Fibroblast of skin of left biceps (primary cell): ENCODE data around the gene PHLDB1.
"Not testable (repeated sequence)": the region's sequence is repeated elsewhere in the genome, so short reads cannot be mapped to it uniquely, and the experiment has no call there.

Experiments used
- DNase-seq, 2 experiments: peaks; one replicate each; pipeline ENCODE4 v3.0.0-alpha.2; 2013; ENCODE audit warnings: low read depth in 2 of 2

The PHLDB1 gene

GRCh38 chr11:118684187-118684586 lies 76.8 kb downstream of the PHLDB1 start:
- DNase-seq = no peak

- no peak for DNase-seq
Measured at GRCh38 chr11:118687906-118688305, 80.5 kb downstream of the PHLDB1 start.

GRCh38 chr11:118688339-118688738 lies 80.9 kb downstream of the PHLDB1 start:
- not testable (repeated sequence) for DNase-seq

GRCh38 chr11:118688851-118689502 lies 81.6 kb downstream of the PHLDB1 start:
- DNase-seq = no peak

GRCh38 chr11:118689503-118689851 lies 82.1 kb downstream of the PHLDB1 start:
- DNase-seq = no peak

DNA sequence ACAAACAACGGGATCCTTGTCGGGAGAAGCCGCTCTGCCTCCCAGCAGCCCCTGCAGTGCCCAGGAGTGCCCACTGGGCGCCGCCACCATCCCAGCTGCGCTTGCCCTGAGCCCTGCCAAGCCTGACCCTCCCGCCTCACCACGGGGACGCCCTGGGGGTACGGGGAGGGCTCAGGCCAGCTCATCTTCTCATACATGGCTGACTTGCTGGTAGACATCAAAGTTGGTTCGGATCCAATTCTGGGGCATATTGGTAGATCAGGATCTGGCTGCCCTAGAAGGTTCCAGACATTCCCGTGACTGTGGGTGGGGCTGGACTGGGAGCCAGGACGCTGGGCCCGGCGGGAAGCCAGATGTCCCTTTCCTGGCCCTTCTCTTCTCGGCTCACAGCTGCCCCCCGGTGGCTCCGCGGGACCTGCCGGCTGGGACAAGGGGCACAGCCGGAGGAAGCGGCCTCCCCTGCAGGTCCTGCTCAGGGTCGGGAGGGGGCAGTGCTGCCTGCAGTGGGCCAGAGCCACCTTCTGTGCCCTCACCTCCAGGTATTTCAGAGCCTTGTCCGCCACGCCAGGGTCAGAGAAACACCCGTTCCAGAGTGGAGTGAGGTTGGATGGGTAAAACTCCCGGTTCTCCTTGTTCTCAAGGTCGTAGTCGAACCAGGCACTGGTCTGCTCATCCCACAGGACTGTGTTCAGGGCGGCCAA lies 82.6 kb downstream of the PHLDB1 start:
- peak; percentile 40 to 50 for DNase-seq

GRCh38 chr11:118690553-118691304 lies 83.3 kb downstream of the PHLDB1 start:
- DNase-seq = no peak

DNA sequence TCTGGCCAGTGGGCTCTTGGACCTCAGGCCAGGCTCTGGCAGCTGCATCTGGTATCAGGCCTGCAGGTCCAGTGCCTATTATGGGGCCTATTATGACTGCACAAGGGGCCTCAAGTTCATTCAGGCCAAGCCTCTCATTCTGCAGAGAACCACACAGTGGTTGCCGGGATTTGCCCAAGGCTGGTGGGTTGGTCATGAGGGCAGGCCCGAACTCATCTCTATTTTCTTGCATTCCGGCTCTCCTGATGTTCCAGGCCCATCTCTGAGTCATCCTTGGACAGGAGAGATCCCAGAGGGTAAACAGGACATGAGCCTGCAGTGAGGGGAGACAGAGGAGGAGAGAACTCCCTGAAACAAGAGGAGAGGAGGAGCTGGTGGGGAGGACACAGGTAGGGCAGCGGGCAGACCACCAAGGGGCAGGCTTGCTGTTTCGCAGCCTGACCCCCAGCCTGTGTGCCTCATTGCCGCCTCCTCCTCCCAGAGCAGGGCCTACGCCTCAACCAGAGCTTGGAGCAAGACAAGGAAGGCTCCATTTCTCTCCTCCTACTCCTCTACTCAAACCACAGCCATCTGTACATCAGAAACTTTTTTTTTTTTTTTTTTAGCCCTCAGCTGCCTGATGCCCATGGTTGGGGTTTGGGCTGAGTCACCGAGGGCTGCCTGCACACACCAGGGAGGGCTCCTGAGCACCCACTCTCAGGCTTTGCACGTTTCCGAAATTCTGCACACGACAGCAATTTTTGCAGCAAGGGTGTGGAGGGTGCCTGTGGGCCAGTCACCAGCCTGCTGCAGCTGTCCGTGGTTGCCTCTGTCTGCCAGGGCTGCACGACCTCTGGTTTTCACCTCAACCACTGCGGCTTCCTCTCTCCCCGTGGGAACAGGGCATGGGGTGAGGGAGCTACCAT lies 84.8 kb downstream of the PHLDB1 start:
- peak; percentile 3 to 7 for DNase-seq

DNA sequence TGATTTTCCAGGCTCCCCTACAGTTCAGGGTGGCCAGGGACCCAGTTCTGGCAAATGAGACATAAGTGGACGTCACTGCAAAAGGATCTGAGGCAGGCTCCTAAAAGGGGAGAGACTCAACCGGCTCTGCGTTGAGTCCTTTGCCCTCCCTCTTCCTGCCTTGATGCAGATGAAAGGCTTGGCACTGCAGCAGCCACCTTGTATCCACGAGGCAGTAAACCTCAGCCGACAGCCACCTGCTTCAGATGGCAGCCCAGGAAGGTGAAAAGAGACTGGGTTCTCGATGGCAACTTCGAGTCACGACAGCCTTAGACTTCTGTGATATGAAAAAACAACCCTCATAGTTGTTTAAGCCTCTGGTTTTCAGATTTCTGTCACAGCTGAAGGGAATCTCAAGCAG lies 86.8 kb downstream of the PHLDB1 start:
- no peak for DNase-seq

DNA sequence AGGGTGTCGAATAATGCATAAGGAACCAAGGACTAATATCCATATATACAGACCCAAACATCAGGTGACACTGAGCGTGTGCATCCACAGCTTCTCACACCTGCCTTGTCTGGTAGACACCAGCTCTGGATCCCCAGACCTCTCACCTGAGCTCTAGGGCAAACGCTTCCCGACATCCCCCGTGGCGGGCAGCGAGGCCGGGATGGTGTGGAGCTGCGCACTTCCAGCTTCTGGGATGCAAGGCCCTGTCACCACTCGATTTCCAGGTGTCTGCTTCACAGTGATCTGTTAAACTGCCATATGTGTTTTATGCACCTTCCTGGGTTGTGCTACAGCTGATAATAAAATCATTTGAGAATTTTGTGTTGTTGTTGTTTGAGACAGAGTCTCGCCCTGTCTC lies 87.4 kb downstream of the PHLDB1 start:
- DNase-seq = no peak

DNA sequence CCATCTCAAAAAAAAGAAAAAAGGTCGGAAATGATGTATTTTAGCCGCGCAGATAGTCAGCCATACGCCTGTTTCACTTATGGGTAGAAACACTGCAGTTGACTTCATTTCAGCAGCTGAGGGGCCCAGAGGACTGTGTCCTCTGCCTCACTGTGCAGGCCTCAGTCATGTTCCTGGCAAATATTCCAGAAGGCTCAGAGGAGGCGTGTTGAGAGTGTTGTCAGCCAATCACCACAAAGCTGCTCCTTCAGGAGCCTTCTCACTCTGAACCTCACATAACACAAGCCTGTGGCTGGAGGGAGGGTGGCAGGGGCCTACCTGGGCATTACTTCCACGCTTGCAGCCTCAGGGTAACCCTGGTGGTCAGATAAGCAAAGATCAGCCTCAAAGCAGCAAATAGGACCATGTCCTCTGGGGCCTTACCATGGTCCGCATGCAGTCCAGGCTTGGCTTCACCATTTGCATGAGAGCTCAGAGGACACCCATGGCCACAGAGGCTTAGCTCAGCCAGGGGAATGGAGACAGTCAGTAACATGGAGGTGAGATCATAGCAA lies 89.3 kb downstream of the PHLDB1 start:
- DNase-seq = no peak

- DNase-seq = no peak
Measured at GRCh38 chr11:118697346-118697745, 89.9 kb downstream of the PHLDB1 start.

GRCh38 chr11:118699506-118700220 lies 92.2 kb downstream of the PHLDB1 start:
- DNase-seq = no peak

DNA sequence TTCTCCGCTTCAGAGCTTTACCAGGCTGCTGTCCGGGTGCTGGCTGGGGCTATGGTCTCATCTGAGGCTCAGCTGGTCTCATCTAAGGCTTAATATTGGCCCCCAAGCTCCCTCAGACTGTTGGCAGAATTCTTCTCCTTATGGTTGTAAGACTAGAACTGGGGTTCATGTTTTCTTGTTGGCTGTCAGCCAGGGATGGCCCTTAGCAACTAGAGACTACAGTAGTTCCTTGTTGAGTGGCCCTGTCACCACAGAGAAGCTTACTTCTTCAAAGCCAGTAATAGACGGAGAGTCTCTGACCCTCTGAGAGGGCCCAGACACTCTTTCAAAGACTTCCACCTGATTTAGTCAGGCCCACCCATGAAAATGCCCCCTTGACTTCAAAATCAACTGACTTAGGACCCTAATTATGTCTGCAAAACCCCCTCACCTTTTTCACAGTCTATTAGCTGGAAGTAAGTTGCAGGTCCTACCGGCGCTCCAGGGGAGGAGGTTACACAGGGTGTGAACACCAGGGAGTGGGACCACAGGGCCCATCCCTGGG lies 96.2 kb downstream of the PHLDB1 start:
- DNase-seq = no peak

DNA sequence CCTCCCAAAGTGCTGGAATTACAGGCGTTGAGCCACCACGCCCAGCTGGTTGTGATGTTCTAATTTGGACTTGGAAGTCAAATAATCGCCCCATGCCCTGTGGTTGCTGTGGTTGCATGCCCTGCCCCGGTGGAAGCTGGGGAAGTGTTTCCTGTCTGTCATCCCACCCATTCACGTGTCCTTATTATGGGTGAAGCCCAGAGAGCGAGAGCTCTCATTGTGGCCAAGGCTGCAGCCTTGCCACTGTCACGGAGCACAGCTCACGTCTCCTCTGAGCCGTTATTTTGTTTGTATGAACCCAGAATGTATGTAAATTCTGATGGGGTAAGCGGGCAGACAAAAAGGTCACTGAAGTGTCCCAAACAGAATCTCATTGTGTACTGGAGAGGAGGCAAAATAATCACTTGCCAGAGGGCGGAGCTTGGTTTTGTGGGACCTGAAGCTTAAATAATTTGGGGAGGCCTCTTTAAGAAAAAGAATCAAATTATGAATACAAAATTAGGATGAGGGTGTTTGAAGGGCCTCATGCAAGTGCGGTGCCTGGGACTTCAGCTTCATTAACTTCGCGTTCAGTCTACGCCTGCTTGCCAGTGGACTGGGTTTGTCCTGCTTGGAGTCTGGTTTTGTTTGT lies 97.8 kb downstream of the PHLDB1 start:
- no peak for DNase-seq

DNA sequence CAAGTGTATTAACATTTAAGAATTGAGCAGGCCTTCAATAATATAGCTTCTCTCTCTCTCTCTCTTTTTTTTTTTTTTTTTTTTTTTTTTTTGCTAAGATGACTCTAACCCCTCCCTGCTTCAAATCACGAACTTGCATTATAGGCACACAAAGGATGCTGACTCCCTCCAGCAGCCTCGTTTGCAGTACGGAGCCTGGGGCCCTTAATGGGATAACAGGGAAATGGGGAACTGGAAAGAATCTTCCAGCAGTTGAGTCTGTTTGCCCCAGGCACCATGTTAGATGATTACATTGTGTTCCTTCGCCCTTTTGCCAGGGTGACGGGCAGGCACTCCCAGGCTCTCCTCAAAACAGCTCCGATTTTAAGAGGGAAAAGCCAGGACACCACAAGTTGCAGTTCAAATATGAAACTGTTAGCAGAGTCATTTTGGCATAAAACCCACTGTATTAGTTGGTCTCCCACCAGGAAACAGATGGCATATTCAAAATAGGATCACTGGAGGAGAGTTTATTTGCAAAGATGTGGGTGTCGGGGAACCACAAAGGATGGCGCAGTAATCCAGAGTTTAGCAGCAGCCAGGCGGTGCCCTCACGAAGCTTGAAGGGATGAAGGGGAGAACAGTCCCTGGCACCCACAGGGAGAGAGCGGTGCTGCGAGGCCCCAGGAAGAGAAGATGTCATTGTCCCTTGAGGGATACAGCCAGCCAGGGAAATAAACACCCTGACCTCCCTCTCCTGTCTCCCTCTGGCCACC lies 98.6 kb downstream of the PHLDB1 start:
- no peak for DNase-seq

DNA sequence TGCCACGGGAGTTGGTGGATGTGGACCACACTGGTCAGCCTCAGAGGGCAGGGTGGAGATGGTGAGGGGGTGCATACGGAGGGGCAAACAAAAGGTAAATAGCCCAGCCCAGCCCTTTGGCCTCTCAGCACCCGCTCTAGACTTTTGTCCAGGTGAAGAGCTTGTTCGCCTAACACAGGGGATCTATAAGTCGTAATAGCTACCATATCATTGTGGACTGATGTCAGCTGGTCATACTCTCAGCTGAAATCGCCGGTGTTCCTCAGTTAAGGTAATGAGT lies 99.1 kb downstream of the PHLDB1 start:
- no peak for DNase-seq
